H1 (cell line): ENCODE measurements around the gene PTPRC.

Experiments
- BCL11A ChIP-seq, 2 experiments: IDR thresholded peaks; one replicate each; pipeline ENCODE4 v1.6.1; 2011; ENCODE audit warnings: low read depth in 2 of 2, low read length in 2 of 2, mild to moderate bottlenecking in 2 of 2
- CBX5 ChIP-seq: fragments of 300-800, 300-1000 bp; sonication (generic); IDR thresholded peaks from 2 replicates; pipeline ENCODE4 v1.7.1; 2016; ENCODE audit warnings: antibody characterized with exemption, low read length, low read depth
- CHD1 ChIP-seq: IDR thresholded peaks from 2 replicates; pipeline ENCODE4 v1.6.1; 2012; ENCODE audit warnings: low read depth, low read length, improper control_type of control experiment
- CREB1 ChIP-seq: IDR thresholded peaks from 2 replicates; pipeline ENCODE4 v1.6.1; 2012; ENCODE audit warnings: inconsistent platforms
- EZH2 ChIP-seq: fragments of 200-600 bp; sonication (generic); IDR thresholded peaks from 2 replicates; pipeline ENCODE4 v1.7.1; 2012; ENCODE audit warnings: low read depth, mild to moderate bottlenecking, moderate library complexity, low read length, inconsistent platforms; ENCODE audit not compliant: severe bottlenecking
- HDAC2 ChIP-seq, 2 experiments: fragments of 300-600 bp in 1 of 2; sonication (generic) in 1 of 2; IDR thresholded peaks; 2 replicates each; pipeline ENCODE4 v1.6.1; 2011 to 2012; ENCODE audit warnings: low read depth in 2 of 2, low read length in 2 of 2, mild to moderate bottlenecking in 2 of 2, moderate library complexity in 2 of 2, borderline replicate concordance in 1 of 2, inconsistent platforms in 1 of 2
- HDAC6 ChIP-seq: IDR thresholded peaks from one replicate; pipeline ENCODE4 v1.7.1; 2012; ENCODE audit warnings: low read depth, mild to moderate bottlenecking, inconsistent platforms, low read length, moderate library complexity
- JUND ChIP-seq: IDR thresholded peaks from 2 replicates; pipeline ENCODE4 v1.6.1; 2011; ENCODE audit warnings: mild to moderate bottlenecking, improper control_type of control experiment, low read length
- NRF1 ChIP-seq: IDR thresholded peaks from 2 replicates; pipeline ENCODE4 v1.6.1; 2011; ENCODE audit warnings: mild to moderate bottlenecking, low read depth, low read length, improper control_type of control experiment
- POLR2A ChIP-seq, 2 experiments: IDR thresholded peaks; 1 replicate in 1 of 2; 2 replicates in 1 of 2; pipeline ENCODE4 v1.6.1; 2011; ENCODE audit warnings: low read depth in 2 of 2, low read length in 2 of 2, mild to moderate bottlenecking in 2 of 2; ENCODE audit errors: control extremely low read depth in 1 of 2
- POLR2AphosphoS5 ChIP-seq: IDR thresholded peaks from 2 replicates; pipeline ENCODE4 v1.6.1; 2011; ENCODE audit warnings: low read depth, low read length
- RFX5 ChIP-seq: IDR thresholded peaks from 2 replicates; pipeline ENCODE4 v1.6.1; 2011; ENCODE audit warnings: low read depth, low read length, improper control_type of control experiment, borderline replicate concordance
- TF ChIP-seq, protein P1 (sequence below): IDR thresholded peaks from 2 replicates; pipeline ENCODE4 v1.6.1; 2012; ENCODE audit warnings: inconsistent platforms
- TF ChIP-seq, protein P2 (sequence below), 3 experiments: IDR thresholded peaks; 1 replicate in 2 of 3; 2 replicates in 1 of 3; pipeline versions ENCODE4 v1.5.1 to v1.6.1; 2011; ENCODE audit warnings: low read length in 3 of 3, mild to moderate bottlenecking in 3 of 3, inconsistent platforms in 2 of 3, low read depth in 1 of 3, moderate library complexity in 1 of 3; ENCODE audit not compliant: insufficient read depth in 1 of 3; ENCODE audit errors: control extremely low read depth in 1 of 3

GRCh38 chr1:198681252-198681651, 42.4 kb downstream of the PTPRC start:
- TF ChIP-seq HDAC6, result no peak
- no peak for TF ChIP-seq CHD1
- TF ChIP-seq NRF1, result no peak
- TF ChIP-seq POLR2AphosphoS5, result no peak
- TF ChIP-seq, protein P1, sequence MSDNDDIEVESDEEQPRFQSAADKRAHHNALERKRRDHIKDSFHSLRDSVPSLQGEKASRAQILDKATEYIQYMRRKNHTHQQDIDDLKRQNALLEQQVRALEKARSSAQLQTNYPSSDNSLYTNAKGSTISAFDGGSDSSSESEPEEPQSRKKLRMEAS, result no peak
- no peak for TF ChIP-seq BCL11A (IDR thresholded peaks at IDR 0.05; ENCODE audit: low read depth in 2 of 2, low read length in 2 of 2)
- TF ChIP-seq, protein P2, sequence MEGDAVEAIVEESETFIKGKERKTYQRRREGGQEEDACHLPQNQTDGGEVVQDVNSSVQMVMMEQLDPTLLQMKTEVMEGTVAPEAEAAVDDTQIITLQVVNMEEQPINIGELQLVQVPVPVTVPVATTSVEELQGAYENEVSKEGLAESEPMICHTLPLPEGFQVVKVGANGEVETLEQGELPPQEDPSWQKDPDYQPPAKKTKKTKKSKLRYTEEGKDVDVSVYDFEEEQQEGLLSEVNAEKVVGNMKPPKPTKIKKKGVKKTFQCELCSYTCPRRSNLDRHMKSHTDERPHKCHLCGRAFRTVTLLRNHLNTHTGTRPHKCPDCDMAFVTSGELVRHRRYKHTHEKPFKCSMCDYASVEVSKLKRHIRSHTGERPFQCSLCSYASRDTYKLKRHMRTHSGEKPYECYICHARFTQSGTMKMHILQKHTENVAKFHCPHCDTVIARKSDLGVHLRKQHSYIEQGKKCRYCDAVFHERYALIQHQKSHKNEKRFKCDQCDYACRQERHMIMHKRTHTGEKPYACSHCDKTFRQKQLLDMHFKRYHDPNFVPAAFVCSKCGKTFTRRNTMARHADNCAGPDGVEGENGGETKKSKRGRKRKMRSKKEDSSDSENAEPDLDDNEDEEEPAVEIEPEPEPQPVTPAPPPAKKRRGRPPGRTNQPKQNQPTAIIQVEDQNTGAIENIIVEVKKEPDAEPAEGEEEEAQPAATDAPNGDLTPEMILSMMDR (IDR thresholded peaks at IDR 0.05; ENCODE audit: control extremely low read depth in 1 of 3, insufficient read depth in 1 of 3, low read depth in 1 of 3, low read length in 3 of 3), result no peak
- no peak for TF ChIP-seq EZH2
- no peak for TF ChIP-seq RFX5
- TF ChIP-seq CREB1, result no peak
- TF ChIP-seq HDAC2 (IDR thresholded peaks at IDR 0.05; ENCODE audit: borderline replicate concordance in 1 of 2, low read depth in 2 of 2, low read length in 2 of 2), result no peak
- no peak for TF ChIP-seq CBX5
- TF ChIP-seq POLR2A (IDR thresholded peaks at IDR 0.05; ENCODE audit: control extremely low read depth in 1 of 2, low read depth in 2 of 2, low read length in 2 of 2), result no peak
- no peak for TF ChIP-seq JUND
